K562 (cell line): ENCODE measurements around the gene HNRNPF. TPM values are rescaled to one million over a fixed set of nuclear protein-coding genes. Genes with fewer than 3 reads are reported as not detected.

Source experiments
- ARID1B ChIP-seq: fragments of 450-650 bp; IDR thresholded peaks from 2 replicates; pipeline ENCODE4 v1.6.1; 2016; ENCODE audit warnings: antibody characterized with exemption, mild to moderate bottlenecking, inconsistent platforms
- DNMT1 ChIP-seq: fragments of 450-650 bp; IDR thresholded peaks from 2 replicates; pipeline ENCODE4 v1.6.1; 2016; ENCODE audit warnings: antibody characterized with exemption, mild to moderate bottlenecking
- ELF4 ChIP-seq: fragments of 450-650 bp; formaldehyde crosslinking; IDR thresholded peaks from 2 replicates; pipeline ENCODE4 v1.4.0; 2022; ENCODE audit warnings: missing genetic modification characterization
- HDGF ChIP-seq: fragments of 450-650 bp; IDR thresholded peaks from 2 replicates; pipeline ENCODE4 v1.6.1; 2016
- MTA3 ChIP-seq: fragments of 450-650 bp; formaldehyde crosslinking; IDR thresholded peaks from 2 replicates; pipeline ENCODE4 v1.6.1; 2017; ENCODE audit warnings: mild to moderate bottlenecking, borderline replicate concordance
- NFYB ChIP-seq: IDR thresholded peaks from 2 replicates; pipeline ENCODE4 v1.6.1; 2011; ENCODE audit warnings: mild to moderate bottlenecking, moderate library complexity; ENCODE audit not compliant: insufficient read length; ENCODE audit errors: extremely low read depth
- POLR2B ChIP-seq: fragments of 450-650 bp; IDR thresholded peaks from 2 replicates; pipeline ENCODE4 v1.6.1; 2018; ENCODE audit warnings: low read depth; ENCODE audit not compliant: partially characterized antibody
- SMARCE1 ChIP-seq: fragments of 450-650 bp; IDR thresholded peaks from 2 replicates; pipeline ENCODE4 v1.7.1; 2016; ENCODE audit warnings: mild to moderate bottlenecking
- SPI1 ChIP-seq: IDR thresholded peaks from 2 replicates; pipeline ENCODE4 v1.6.1; 2011; ENCODE audit warnings: low read depth, low read length, control low read depth, borderline replicate concordance
- STAT5A ChIP-seq: IDR thresholded peaks from 2 replicates; pipeline ENCODE4 v1.6.1; 2012; ENCODE audit warnings: low read length, inconsistent platforms, borderline replicate concordance
- THRAP3 ChIP-seq: fragments of 450-650 bp; IDR thresholded peaks from 2 replicates; pipeline ENCODE4 v1.6.1; 2016; ENCODE audit warnings: mild to moderate bottlenecking, inconsistent platforms, borderline replicate concordance
- ZNF121 ChIP-seq: sonication (generic); formaldehyde crosslinking; conservative IDR thresholded peaks from 2 replicates; pipeline ENCODE4 v1.8.0; 2022; ENCODE audit warnings: missing genetic modification reagents
- polyA plus RNA-seq, 8 experiments: library from polyadenylated mRNA; depleted of rRNA in 4 of 8; stranded (reverse) in 5 of 8; unstranded in 3 of 8; fragments of >200 nt; fragmentation: Nextera tagmentation in 2 of 8; fragmentation: Illumina TruSeq in 1 of 8; extraction: Ambion mirVana in 2 of 8; extraction: Trizol in 1 of 8; gene quantifications; 2 replicates each; pipeline versions ENCODE4 v1.2.1 to v1.2.3, GENCODE V29; 2011 to 2014; ENCODE audit warnings: inconsistent platforms in 1 of 8, missing spikeins in 1 of 8
- total RNA-seq, 7 experiments: library from RNA; depleted of rRNA in 6 of 7; stranded (reverse); fragments of >200 nt in 6 of 7; fragmentation: Illumina TruSeq in 2 of 7; extraction: Trizol in 2 of 7; gene quantifications; 2 replicates each; pipeline versions ENCODE4 v1.2.1 to v1.2.3, GENCODE V29; 2011 to 2021; ENCODE audit warnings: low replicate concordance in 1 of 7
- TF ChIP-seq, protein P1 (sequence below): fragments of 250-450 bp; sonication (Bioruptor Pico); IDR thresholded peaks from 2 replicates; pipeline ENCODE4 v1.8.0; 2022; ENCODE audit warnings: inconsistent platforms
- TF ChIP-seq, protein P2 (sequence below): fragments of 450-650 bp; IDR thresholded peaks from 2 replicates; pipeline ENCODE4 v1.6.1; 2016; ENCODE audit warnings: borderline replicate concordance
- TF ChIP-seq, protein P3 (sequence below): sonication (generic); formaldehyde crosslinking; IDR thresholded peaks from 2 replicates; pipeline ENCODE4 v1.4.0; 2020; ENCODE audit warnings: mild to moderate bottlenecking, missing genetic modification reagents
- TF ChIP-seq, protein P4 (sequence below): fragments of 250-450 bp; sonication (Bioruptor Pico); IDR thresholded peaks from 2 replicates; pipeline ENCODE4 v1.4.0; 2020; ENCODE audit warnings: mild to moderate bottlenecking, moderate library complexity, borderline replicate concordance
- TF ChIP-seq, protein P5 (sequence below): fragments of 450-650 bp; formaldehyde crosslinking; IDR thresholded peaks from 2 replicates; pipeline ENCODE4 v1.4.0; 2022; ENCODE audit warnings: missing genetic modification characterization
- TF ChIP-seq, protein P6 (sequence below), 2 experiments: fragments of 450-650 bp in 1 of 2; sonication (generic) in 1 of 2; formaldehyde crosslinking; conservative IDR thresholded peaks; 2 replicates each; pipeline versions ENCODE4 v1.4.0 to v1.8.1; 2020 to 2022; ENCODE audit warnings: mild to moderate bottlenecking in 1 of 2, missing genetic modification reagents in 1 of 2

Gene HNRNPF
- total and polyA plus RNA-seq, 9 of the 15 experiments (the other 6 are each of a cell fraction or from before 2014, with no cell fraction given) = 192 to 489 (median 416) TPM

DNA sequence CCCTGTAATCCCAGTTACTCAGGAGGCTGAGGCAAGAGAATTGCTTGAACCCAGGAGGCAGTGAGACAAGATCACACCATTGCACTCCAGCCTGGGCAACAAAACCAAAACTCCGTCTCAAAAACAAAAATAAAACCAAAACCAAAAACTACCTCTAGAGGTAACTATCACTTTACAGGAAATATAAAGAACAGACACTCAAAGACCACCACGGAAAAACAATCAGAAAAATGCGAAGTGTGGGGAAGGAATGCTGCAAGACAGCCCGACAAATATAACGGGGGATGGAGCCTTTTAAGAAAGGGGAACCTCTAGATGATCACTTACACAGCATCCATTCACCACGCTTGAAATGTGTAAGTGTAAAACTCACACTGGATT, 4.3 kb downstream of the HNRNPF start (continued):
- TF ChIP-seq, protein P1, sequence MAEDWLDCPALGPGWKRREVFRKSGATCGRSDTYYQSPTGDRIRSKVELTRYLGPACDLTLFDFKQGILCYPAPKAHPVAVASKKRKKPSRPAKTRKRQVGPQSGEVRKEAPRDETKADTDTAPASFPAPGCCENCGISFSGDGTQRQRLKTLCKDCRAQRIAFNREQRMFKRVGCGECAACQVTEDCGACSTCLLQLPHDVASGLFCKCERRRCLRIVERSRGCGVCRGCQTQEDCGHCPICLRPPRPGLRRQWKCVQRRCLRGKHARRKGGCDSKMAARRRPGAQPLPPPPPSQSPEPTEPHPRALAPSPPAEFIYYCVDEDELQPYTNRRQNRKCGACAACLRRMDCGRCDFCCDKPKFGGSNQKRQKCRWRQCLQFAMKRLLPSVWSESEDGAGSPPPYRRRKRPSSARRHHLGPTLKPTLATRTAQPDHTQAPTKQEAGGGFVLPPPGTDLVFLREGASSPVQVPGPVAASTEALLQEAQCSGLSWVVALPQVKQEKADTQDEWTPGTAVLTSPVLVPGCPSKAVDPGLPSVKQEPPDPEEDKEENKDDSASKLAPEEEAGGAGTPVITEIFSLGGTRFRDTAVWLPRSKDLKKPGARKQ = no peak
- TF ChIP-seq, protein P2, sequence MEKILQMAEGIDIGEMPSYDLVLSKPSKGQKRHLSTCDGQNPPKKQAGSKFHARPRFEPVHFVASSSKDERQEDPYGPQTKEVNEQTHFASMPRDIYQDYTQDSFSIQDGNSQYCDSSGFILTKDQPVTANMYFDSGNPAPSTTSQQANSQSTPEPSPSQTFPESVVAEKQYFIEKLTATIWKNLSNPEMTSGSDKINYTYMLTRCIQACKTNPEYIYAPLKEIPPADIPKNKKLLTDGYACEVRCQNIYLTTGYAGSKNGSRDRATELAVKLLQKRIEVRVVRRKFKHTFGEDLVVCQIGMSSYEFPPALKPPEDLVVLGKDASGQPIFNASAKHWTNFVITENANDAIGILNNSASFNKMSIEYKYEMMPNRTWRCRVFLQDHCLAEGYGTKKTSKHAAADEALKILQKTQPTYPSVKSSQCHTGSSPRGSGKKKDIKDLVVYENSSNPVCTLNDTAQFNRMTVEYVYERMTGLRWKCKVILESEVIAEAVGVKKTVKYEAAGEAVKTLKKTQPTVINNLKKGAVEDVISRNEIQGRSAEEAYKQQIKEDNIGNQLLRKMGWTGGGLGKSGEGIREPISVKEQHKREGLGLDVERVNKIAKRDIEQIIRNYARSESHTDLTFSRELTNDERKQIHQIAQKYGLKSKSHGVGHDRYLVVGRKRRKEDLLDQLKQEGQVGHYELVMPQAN = peak; percentile 46; the same call in 1 of the 2 replicates
- TF ChIP-seq, protein P3, sequence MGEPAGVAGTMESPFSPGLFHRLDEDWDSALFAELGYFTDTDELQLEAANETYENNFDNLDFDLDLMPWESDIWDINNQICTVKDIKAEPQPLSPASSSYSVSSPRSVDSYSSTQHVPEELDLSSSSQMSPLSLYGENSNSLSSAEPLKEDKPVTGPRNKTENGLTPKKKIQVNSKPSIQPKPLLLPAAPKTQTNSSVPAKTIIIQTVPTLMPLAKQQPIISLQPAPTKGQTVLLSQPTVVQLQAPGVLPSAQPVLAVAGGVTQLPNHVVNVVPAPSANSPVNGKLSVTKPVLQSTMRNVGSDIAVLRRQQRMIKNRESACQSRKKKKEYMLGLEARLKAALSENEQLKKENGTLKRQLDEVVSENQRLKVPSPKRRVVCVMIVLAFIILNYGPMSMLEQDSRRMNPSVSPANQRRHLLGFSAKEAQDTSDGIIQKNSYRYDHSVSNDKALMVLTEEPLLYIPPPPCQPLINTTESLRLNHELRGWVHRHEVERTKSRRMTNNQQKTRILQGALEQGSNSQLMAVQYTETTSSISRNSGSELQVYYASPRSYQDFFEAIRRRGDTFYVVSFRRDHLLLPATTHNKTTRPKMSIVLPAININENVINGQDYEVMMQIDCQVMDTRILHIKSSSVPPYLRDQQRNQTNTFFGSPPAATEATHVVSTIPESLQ (CRISPR knock-in tag) = no peak
- TF ChIP-seq, protein P4, sequence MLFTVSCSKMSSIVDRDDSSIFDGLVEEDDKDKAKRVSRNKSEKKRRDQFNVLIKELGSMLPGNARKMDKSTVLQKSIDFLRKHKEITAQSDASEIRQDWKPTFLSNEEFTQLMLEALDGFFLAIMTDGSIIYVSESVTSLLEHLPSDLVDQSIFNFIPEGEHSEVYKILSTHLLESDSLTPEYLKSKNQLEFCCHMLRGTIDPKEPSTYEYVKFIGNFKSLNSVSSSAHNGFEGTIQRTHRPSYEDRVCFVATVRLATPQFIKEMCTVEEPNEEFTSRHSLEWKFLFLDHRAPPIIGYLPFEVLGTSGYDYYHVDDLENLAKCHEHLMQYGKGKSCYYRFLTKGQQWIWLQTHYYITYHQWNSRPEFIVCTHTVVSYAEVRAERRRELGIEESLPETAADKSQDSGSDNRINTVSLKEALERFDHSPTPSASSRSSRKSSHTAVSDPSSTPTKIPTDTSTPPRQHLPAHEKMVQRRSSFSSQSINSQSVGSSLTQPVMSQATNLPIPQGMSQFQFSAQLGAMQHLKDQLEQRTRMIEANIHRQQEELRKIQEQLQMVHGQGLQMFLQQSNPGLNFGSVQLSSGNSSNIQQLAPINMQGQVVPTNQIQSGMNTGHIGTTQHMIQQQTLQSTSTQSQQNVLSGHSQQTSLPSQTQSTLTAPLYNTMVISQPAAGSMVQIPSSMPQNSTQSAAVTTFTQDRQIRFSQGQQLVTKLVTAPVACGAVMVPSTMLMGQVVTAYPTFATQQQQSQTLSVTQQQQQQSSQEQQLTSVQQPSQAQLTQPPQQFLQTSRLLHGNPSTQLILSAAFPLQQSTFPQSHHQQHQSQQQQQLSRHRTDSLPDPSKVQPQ (CRISPR knock-in tag) = no peak
- TF ChIP-seq ZNF121 (CRISPR knock-in tag) = no peak
- peak; percentile 30 for TF ChIP-seq POLR2B
- peak; percentile 55; the same call in 1 of the 2 replicates for TF ChIP-seq SMARCE1
- TF ChIP-seq NFYB = no peak
- TF ChIP-seq, protein P5, sequence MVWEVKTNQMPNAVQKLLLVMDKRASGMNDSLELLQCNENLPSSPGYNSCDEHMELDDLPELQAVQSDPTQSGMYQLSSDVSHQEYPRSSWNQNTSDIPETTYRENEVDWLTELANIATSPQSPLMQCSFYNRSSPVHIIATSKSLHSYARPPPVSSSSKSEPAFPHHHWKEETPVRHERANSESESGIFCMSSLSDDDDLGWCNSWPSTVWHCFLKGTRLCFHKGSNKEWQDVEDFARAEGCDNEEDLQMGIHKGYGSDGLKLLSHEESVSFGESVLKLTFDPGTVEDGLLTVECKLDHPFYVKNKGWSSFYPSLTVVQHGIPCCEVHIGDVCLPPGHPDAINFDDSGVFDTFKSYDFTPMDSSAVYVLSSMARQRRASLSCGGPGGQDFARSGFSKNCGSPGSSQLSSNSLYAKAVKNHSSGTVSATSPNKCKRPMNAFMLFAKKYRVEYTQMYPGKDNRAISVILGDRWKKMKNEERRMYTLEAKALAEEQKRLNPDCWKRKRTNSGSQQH = peak; percentile 72; the same call in 1 of the 2 replicates
- no peak for TF ChIP-seq STAT5A
- TF ChIP-seq ELF4 (CRISPR knock-in tag) = 0 out of 2 replicates have a peak, but pooled peaks have one; percentile 32
- 0 out of 2 replicates have a peak, but pooled peaks have one; percentile 2 for TF ChIP-seq SPI1
- TF ChIP-seq, protein P6, sequence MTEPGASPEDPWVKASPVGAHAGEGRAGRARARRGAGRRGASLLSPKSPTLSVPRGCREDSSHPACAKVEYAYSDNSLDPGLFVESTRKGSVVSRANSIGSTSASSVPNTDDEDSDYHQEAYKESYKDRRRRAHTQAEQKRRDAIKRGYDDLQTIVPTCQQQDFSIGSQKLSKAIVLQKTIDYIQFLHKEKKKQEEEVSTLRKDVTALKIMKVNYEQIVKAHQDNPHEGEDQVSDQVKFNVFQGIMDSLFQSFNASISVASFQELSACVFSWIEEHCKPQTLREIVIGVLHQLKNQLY (CRISPR knock-in tag; conservative IDR thresholded peaks at IDR 0.05) = no peak
- no peak for TF ChIP-seq HDGF
- no peak for TF ChIP-seq MTA3
- no peak for TF ChIP-seq THRAP3
- peak; percentile 28; the same call in 1 of the 2 replicates for TF ChIP-seq DNMT1
- peak; percentile 25 for TF ChIP-seq ARID1B
